DOHH2 (cell line): ENCODE measurements around the gene SLC25A5.

Experiments used
- EZH2phosphoT487 ChIP-seq: fragments of 200-600 bp; sonication (generic); IDR thresholded peaks from 2 replicates; pipeline ENCODE4 v1.6.1; 2017; ENCODE audit warnings: borderline replicate concordance, mild to moderate bottlenecking, antibody characterized with exemption, low read length, moderate library complexity, mixed read lengths
- TF ChIP-seq, protein P1 (sequence below): fragments of 200-600 bp; sonication (generic); IDR thresholded peaks from one replicate; pipeline ENCODE4 v1.5.1; 2014; ENCODE audit warnings: antibody characterized with exemption, mild to moderate bottlenecking, low read depth, low read length; ENCODE audit not compliant: poor library complexity, severe bottlenecking

- TF ChIP-seq, protein P1, sequence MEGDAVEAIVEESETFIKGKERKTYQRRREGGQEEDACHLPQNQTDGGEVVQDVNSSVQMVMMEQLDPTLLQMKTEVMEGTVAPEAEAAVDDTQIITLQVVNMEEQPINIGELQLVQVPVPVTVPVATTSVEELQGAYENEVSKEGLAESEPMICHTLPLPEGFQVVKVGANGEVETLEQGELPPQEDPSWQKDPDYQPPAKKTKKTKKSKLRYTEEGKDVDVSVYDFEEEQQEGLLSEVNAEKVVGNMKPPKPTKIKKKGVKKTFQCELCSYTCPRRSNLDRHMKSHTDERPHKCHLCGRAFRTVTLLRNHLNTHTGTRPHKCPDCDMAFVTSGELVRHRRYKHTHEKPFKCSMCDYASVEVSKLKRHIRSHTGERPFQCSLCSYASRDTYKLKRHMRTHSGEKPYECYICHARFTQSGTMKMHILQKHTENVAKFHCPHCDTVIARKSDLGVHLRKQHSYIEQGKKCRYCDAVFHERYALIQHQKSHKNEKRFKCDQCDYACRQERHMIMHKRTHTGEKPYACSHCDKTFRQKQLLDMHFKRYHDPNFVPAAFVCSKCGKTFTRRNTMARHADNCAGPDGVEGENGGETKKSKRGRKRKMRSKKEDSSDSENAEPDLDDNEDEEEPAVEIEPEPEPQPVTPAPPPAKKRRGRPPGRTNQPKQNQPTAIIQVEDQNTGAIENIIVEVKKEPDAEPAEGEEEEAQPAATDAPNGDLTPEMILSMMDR: peak; percentile 62
- no peak for TF ChIP-seq EZH2phosphoT487
Observed at GRCh38 chrX:119488749-119489148, 20.5 kb downstream of the SLC25A5 start.
